ENCODE data around the gene GSPT1. TPM values are rescaled to one million over a fixed set of nuclear protein-coding genes. Genes with fewer than 3 reads are reported as not detected.
A peak's percentile ranks its signal among the peaks of the same experiment; 100 is the strongest.

GSPT1 gene
- total and polyA plus RNA-seq, 9 of the 15 experiments (the other 6 are each of a cell fraction or from before 2014, with no cell fraction given) = 63.8 to 269 (median 148) TPM

DNA sequence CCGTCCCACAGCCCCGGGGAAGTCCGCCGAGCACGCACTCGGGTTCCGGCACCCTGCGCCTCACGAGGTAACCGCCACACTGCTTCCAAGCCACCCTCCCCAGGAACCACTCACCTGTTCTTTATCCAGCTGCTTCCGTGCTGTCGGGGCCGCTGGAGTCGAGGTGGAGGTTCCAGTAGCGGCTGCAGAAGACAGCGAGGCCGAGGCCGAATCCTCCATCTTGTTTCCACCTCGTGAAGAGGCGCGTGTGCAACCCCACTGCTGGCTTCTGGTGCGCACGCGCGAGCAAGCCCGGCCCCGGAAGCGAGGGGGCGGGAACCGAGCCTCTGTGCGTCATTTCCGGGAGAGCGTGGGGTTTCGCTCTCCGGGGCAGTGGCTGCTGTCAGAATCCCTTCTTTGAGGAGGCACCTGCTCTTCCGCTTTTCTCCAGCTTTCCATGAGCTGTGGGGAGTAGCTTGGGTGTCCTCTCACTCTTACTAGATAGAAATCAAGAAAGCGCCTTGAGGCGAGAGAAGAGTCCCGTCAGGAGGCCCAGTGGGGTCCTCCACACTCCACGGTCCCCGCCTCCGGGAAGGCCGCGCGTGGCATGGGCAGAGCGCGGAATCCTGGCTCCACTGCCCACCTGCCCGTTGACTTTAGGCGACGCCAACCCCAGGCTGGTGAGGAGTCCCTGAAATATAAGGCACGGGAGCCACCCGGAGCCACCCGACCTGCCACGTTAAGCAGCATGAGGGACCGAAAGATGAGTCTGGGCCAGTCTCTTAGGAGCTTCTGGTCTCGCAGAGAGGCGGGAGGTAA is 64.3 kb downstream of the GSPT1 start, which contains the start of gene RSL1D1 (continued):
- peak; percentile 6; the same call in 1 of the 2 replicates for TF ChIP-seq TEAD4 (IDR thresholded peaks at IDR 0.05; ENCODE audit: low read length)
- no peak for TF ChIP-seq TEAD4 (CRISPR knock-in tag; IDR thresholded peaks at IDR 0.05; ENCODE audit: borderline replicate concordance)
- no peak for TF ChIP-seq NELFE (IDR thresholded peaks at IDR 0.05; ENCODE audit: insufficient read depth, insufficient read length)
- TF ChIP-seq MYC (IDR thresholded peaks at IDR 0.05; ENCODE audit: low read depth, low read length) = peak; percentile 100
- peak; percentile 98 for TF ChIP-seq MYC (CRISPR knock-in tag; IDR thresholded peaks at IDR 0.05; ENCODE audit: borderline replicate concordance, low read depth)
- no peak for TF ChIP-seq ZC3H11A (IDR thresholded peaks at IDR 0.05; ENCODE audit: low read depth, low read length)
- peak; percentile 15; the same call in 1 of the 2 replicates for TF ChIP-seq MBD2 (IDR thresholded peaks at IDR 0.05; ENCODE audit: borderline replicate concordance, low read depth)
- TF ChIP-seq GTF2F1 (IDR thresholded peaks at IDR 0.05; ENCODE audit: low read depth, low read length) = peak; percentile 80; the same call in 1 of the 2 replicates
- no peak for TF ChIP-seq CTBP1 (IDR thresholded peaks at IDR 0.05; ENCODE audit: borderline replicate concordance)
- peak; percentile 94 for TF ChIP-seq RBBP5 (IDR thresholded peaks at IDR 0.05; ENCODE audit: borderline replicate concordance, insufficient read depth, low read length, poor library complexity, severe bottlenecking)
- peak; percentile 98 for TF ChIP-seq POLR2A (conservative IDR thresholded peaks at IDR 0.05)
- TF ChIP-seq RAD21 (CRISPR knock-in tag; conservative IDR thresholded peaks at IDR 0.05 in 1 of 2, IDR thresholded peaks at IDR 0.05 in 1 of 2) = no peak
- TF ChIP-seq, protein P1, sequence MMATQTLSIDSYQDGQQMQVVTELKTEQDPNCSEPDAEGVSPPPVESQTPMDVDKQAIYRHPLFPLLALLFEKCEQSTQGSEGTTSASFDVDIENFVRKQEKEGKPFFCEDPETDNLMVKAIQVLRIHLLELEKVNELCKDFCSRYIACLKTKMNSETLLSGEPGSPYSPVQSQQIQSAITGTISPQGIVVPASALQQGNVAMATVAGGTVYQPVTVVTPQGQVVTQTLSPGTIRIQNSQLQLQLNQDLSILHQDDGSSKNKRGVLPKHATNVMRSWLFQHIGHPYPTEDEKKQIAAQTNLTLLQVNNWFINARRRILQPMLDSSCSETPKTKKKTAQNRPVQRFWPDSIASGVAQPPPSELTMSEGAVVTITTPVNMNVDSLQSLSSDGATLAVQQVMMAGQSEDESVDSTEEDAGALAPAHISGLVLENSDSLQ (IDR thresholded peaks at IDR 0.05) = peak; percentile 71
- TF ChIP-seq NBN (IDR thresholded peaks at IDR 0.05; ENCODE audit: low read depth) = no peak
- TF ChIP-seq E2F8 (IDR thresholded peaks at IDR 0.05; ENCODE audit: low read depth, partially characterized antibody) = peak; percentile 75
- TF ChIP-seq TRIM28 (IDR thresholded peaks at IDR 0.05) = 0 out of 2 replicates have a peak, but pooled peaks have one; percentile 27
- TF ChIP-seq ZC3H4 (CRISPR knock-in tag; IDR thresholded peaks at IDR 0.05; ENCODE audit: borderline replicate concordance) = no peak
- TF ChIP-seq SP1 (CRISPR knock-in tag; IDR thresholded peaks at IDR 0.05) = peak; percentile 70; the same call in 1 of the 2 replicates
- TF ChIP-seq POLR2B (IDR thresholded peaks at IDR 0.05; ENCODE audit: low read depth, partially characterized antibody) = peak; percentile 97

Measured in K562 (cell line).